Gastroesophageal sphincter (tissue), 4 donors: ENCODE measurements around the gene LETM1. TPM values are rescaled to one million over a fixed set of nuclear protein-coding genes. Genes with fewer than 3 reads are reported as not detected.
A peak's percentile ranks its signal among the peaks of the same experiment; 100 is the strongest.

ENCODE experiments used
- ATAC-seq: fragments of 150-250 bp; one replicate; pipeline ENCODE4 v1.9.1; 2016; ENCODE audit warnings: mild to moderate bottlenecking, moderate library complexity
- H3K27ac ChIP-seq, 4 donors: fragments of 200-600 bp; sonication (generic) in 3 of 4; 1 replicate in 3 of 4; 2 replicates in 1 of 4; pipeline ENCODE4 v1.5.1; 2016 to 2019
- H3K27me3 ChIP-seq: fragments of 200-600 bp; sonication (generic); one replicate; pipeline ENCODE4 v1.5.1; 2019
- H3K36me3 ChIP-seq, 2 donors: fragments of 200-600 bp; sonication (generic); one replicate each; pipeline ENCODE4 v1.5.1; 2019; ENCODE audit warnings: control low read depth in 1 of 2
- H3K4me1 ChIP-seq, 3 donors: fragments of 200-600 bp; sonication (generic); 1 replicate in 2 of 3; 2 replicates in 1 of 3; pipeline ENCODE4 v1.5.1; 2016 to 2019; ENCODE audit warnings: control low read depth in 2 of 3
- H3K4me3 ChIP-seq, 2 donors: fragments of 200-600 bp; sonication (generic); one replicate each; pipeline ENCODE4 v1.5.1; 2019; ENCODE audit warnings: mild to moderate bottlenecking in 1 of 2, moderate library complexity in 1 of 2
- H3K9me3 ChIP-seq, 3 donors: fragments of 200-600 bp; sonication (generic); one replicate each; pipeline ENCODE4 v1.5.1; 2017 to 2019; ENCODE audit warnings: control low read depth in 2 of 3
- CTCF ChIP-seq, 4 experiments: fragments of 200-600 bp in 2 of 4; fragments of 450-650 bp in 2 of 4; sonication (generic) in 1 of 4; IDR thresholded peaks; one replicate each; pipeline ENCODE4 v1.5.1; 2017 to 2019; ENCODE audit warnings: antibody characterized with exemption in 4 of 4, mild to moderate bottlenecking in 2 of 4, moderate library complexity in 2 of 4
- EP300 ChIP-seq: sonication (generic); formaldehyde crosslinking; IDR thresholded peaks from one replicate; pipeline ENCODE4 v1.6.1; 2017; ENCODE audit warnings: antibody characterized with exemption, mild to moderate bottlenecking
- POLR2A ChIP-seq, 2 donors: fragments of 450-650 bp; IDR thresholded peaks; one replicate each; pipeline ENCODE4 v1.6.1; 2017; ENCODE audit warnings: antibody characterized with exemption in 2 of 2, mild to moderate bottlenecking in 2 of 2, moderate library complexity in 1 of 2
- POLR2AphosphoS5 ChIP-seq: sonication (generic); formaldehyde crosslinking; IDR thresholded peaks from one replicate; pipeline ENCODE4 v1.6.1; 2017; ENCODE audit warnings: antibody characterized with exemption
- WGBS, 2 donors: methylation state at CpG; one replicate each; pipeline ENCODE4 v1.1.5; 2018; ENCODE audit warnings: low coverage in 1 of 2; 5-methylcytosine and 5-hydroxymethylcytosine counted together
- total RNA-seq, 4 donors: library from RNA; depleted of rRNA; stranded (reverse); fragments of >200 nt; gene quantifications; one replicate each; pipeline ENCODE4 v1.1.0, GENCODE V29; 2016

LETM1 gene
- total RNA-seq, 4 donors from 2014 or later = 24.0 to 29.2 (median 26.9) TPM

DNA sequence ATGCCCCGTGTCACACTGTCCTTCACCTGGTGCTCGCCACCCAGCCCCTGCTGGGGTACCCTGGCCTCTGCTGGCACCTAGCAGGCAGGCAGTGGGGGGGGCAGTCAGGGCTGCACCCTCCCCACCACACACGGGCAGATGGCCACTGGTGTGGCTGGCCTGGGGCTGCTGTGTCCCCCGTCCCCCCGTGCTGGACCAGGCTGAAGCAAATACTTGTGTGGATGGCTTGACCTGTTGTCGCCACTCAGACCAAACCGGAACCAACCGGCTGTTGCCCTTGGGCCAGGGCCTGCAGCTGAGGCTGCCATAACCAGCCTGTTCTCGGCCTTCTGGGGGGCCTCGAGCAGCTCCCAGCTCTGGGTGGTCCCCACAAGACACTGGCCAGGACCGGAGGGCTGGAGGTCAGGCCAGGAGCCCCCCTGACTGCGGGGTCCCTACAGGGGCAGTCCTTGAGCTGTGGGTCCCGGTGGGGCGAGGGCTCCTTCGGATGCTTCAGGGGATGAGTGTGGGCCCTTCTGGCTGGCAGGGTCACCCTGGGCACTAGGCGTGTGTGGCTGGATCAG lies 58.6 kb downstream of the LETM1 start:
- no peak overlapping the region for H3K4me3 ChIP-seq
- ATAC-seq = no peak
- peaks cover 82% of the 10 kb centered on the region for H3K27me3 ChIP-seq
- no peak overlapping the region for H3K27ac ChIP-seq
- H3K36me3 ChIP-seq = no peaks in the 10 kb centered on the region
- H3K9me3 ChIP-seq = no peaks in the 10 kb centered on the region
- WGBS, 2 donors = 40% methylated on average over 1 of the region's 16 CpGs; no CpG with 5 or more reads in 1 of the 2 donors
- peaks cover 0 to 29% (median 17%) of the 10 kb centered on the region in 3 donors for H3K4me1 ChIP-seq
- no peak for TF ChIP-seq EP300
- no peak for TF ChIP-seq POLR2A (IDR thresholded peaks at IDR 0.05)
- no peak for TF ChIP-seq POLR2AphosphoS5
- no peak for TF ChIP-seq CTCF (IDR thresholded peaks at IDR 0.05)

DNA sequence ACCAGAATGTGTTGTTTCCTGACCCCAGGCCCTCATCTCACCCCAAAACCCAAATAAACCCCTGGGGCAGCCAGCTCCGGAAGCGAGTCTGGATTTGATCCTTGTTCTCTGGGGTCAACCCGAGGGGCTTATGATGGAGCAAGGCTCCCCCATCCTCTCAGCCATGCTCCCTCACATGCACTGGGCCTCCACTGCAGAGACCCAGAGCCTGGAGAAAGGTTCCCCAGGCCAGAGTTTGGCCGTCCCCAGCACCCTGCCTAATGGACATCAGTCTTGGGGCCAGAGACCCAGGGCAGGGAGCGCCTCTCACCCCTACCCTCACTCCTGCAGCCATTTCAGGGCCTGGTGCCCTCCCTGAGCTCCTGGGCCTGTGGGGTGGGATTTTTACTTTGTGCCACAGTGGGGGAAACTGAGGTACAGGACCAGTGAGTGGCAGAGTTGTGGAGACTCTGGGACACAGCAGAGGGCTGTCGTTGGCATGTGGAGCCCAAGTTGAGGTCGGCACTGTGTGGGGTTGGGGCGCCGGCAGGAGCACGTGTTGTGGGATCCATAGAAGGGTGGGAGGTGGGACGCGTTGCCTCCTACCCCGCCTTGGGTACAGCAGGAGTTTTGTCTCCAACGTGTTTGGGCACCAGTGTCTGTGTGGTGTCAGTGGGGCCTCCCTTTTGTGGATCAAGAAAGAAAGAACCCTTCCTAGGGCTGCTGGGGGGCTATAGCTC lies 59.3 kb downstream of the LETM1 start:
- 92% methylated on average over 2 of the region's 14 CpGs; no CpG with 5 or more reads in 1 of the 2 donors for WGBS, 2 donors
- Histone ChIP-seq H3K4me3 (no peak overlapping the region), H3K27me3 (peaks cover 87% of the 10 kb centered on the region), H3K9me3 (no peaks in the 10 kb centered on the region), H3K36me3 (no peaks in the 10 kb centered on the region), H3K4me1 (peaks cover 0 to 29% (median 17%) of the 10 kb centered on the region in 3 donors), H3K27ac (no peak overlapping the region)
- no peak for TF ChIP-seq CTCF (IDR thresholded peaks at IDR 0.05)
- TF ChIP-seq POLR2A (IDR thresholded peaks at IDR 0.05) = no peak
- TF ChIP-seq POLR2AphosphoS5 = no peak
- TF ChIP-seq EP300 = no peak
- ATAC-seq = no peak

DNA sequence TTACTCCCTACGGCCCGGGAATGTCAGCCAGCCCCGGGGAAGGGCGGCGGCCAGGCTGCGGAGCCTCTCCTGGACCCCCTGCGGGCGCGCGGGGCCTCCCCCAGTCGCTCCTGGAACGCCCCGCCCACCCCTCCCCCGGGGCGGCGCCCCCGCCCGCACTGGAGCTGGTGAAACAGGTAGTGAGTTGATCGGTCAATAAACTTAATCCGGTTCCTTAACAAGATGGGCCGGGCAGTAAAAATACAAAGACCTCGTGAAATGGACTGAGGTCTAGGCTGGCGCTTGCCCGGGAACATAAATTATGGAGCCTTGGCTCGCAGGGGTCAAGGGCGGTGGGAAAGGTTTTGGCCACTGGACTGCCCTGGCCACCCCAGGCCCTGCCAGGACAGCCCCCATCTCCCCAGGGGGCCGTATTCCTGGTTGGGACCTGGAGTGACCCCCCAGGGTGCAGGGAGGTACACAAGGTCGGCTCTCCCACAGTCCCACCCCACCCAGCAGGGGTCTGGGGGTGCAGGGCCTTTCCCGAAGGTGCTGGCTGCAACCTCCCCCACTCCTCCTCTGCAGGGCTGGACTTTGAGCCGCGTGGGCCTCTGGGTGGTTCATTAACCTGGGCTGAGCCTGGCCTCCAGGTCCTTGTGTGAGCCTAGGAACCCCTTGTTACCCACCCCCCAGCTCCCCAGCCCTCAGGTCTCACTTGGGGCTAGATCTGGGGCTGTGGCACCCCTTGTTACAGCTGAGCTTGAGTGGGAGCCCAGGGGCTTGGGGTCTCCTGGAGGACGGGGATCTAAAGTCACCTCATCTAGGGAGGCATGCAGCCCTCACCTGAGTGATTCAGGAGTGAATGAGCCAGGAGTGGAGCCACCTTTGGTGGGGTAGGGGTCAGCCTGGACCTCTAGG lies 60.4 kb downstream of the LETM1 start:
- TF ChIP-seq CTCF (IDR thresholded peaks at IDR 0.05) (no peak), EP300 (no peak), POLR2AphosphoS5 (no peak), POLR2A (IDR thresholded peaks at IDR 0.05) (no peak)
- Histone ChIP-seq H3K27me3 (peaks cover 82% of the 10 kb centered on the region), H3K4me1 (peaks cover 0 to 29% (median 17%) of the 10 kb centered on the region in 3 donors), H3K36me3 (no peaks in the 10 kb centered on the region), H3K4me3 (peak overlapping the region in 1 of 2 donors; percentile 57), H3K27ac (no peak overlapping the region), H3K9me3 (no peaks in the 10 kb centered on the region)
- ATAC-seq = no peak
- WGBS, 2 donors = no CpG with 5 or more reads among the region's 32 CpGs

DNA sequence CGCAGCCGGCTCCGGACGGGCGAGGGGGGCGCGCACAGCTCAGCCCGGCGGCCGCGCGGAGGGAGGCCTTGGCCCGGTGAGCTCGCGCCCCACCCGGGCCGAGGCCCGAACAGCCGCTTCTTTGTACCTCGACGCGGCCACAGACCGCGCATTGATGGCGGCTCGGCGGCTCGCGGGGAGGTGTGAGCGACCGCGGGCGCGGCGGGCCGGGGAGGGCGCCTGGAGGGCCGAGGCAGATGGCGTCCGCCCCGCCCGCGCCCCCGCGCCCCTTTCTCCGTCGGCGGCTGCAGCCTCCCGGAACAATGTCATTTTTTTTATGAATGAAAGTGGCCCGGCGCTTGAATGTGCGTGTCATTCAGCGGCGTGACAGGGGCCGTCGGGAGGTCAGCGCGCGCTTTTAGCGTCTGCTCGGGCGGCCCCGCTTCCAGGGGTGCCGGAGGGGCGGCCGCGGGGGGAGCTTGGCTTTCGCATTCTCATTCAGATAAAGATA lies 61.1 kb downstream of the LETM1 start:
- no peak for TF ChIP-seq CTCF (IDR thresholded peaks at IDR 0.05)
- TF ChIP-seq POLR2A (IDR thresholded peaks at IDR 0.05) = no peak
- TF ChIP-seq POLR2AphosphoS5 = no peak
- no peak for TF ChIP-seq EP300
- Histone ChIP-seq H3K27me3 (peaks cover 75% of the 10 kb centered on the region), H3K9me3 (no peaks in the 10 kb centered on the region), H3K27ac (no peak overlapping the region), H3K4me3 (peak overlapping the region in 1 of 2 donors; percentile 57), H3K36me3 (no peaks in the 10 kb centered on the region), H3K4me1 (peaks cover 0 to 29% (median 17%) of the 10 kb centered on the region in 3 donors)
- ATAC-seq = no peak
- no CpG with 5 or more reads among the region's 68 CpGs for WGBS, 2 donors
